ENCODE measurements around the gene CSNK1G1.
"Not testable (repeated sequence)": the region's sequence is repeated elsewhere in the genome, so short reads cannot be mapped to it uniquely, and the experiment has no call there.

Gene CSNK1G1

DNA sequence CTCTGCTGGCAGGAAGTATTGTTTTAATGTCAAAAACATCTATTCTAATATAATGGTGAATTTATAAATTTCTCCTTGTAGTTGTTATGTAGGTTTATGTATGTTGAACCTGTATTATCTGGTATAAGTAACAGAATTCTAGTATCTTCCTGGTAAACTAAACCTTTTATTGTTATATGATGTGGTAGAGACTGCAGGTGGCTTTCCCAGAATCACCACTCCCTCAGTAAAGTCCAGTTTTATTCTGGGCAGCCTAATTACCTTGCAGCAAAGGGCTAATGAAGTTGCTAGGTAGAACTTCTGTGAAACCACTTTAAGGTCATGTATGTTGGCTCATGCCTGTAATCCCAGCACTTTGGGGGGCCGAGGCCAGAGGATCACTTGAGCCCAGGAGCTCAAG is 15.6 kb downstream of the CSNK1G1 start:
- H3K4me3 Mint-ChIP-seq, result no peak overlapping the region
- H3K27me3 Mint-ChIP-seq (ENCODE audit: low read depth), result no peaks in the 10 kb centered on the region
- no peak overlapping the region for H3K27ac Mint-ChIP-seq
- H3K9me3 Mint-ChIP-seq, result no peaks in the 10 kb centered on the region
- H3K36me3 Mint-ChIP-seq (ENCODE audit: low read depth), result peaks cover 23% of the 10 kb centered on the region
- no peak for DNase-seq (ENCODE audit: low spot score)
- peaks cover 48% of the 10 kb centered on the region for H3K4me1 Mint-ChIP-seq (ENCODE audit: low read depth)

- no peak for DNase-seq (ENCODE audit: low spot score)
- H3K27ac Mint-ChIP-seq, result peak overlapping the region; percentile 2
- H3K9me3 Mint-ChIP-seq, result peaks cover 5% of the 10 kb centered on the region
- H3K4me3 Mint-ChIP-seq, result no peak overlapping the region
- no peaks in the 10 kb centered on the region for H3K27me3 Mint-ChIP-seq (ENCODE audit: low read depth)
- peaks cover 46% of the 10 kb centered on the region for H3K4me1 Mint-ChIP-seq (ENCODE audit: low read depth)
- H3K36me3 Mint-ChIP-seq (ENCODE audit: low read depth), result peaks cover 27% of the 10 kb centered on the region
Observed at GRCh38 chr15:64337761-64338160, 18.2 kb downstream of the CSNK1G1 start.

GRCh38 chr15:64333986-64334929 is 21.7 kb downstream of the CSNK1G1 start:
- Mint-ChIP-seq H3K27ac (peak overlapping the region; percentile 73), H3K4me3 (peak overlapping the region; percentile 49), H3K4me1 (ENCODE audit: low read depth) (peaks cover 36% of the 10 kb centered on the region), H3K9me3 (peaks cover 5% of the 10 kb centered on the region), H3K27me3 (ENCODE audit: low read depth) (no peaks in the 10 kb centered on the region), H3K36me3 (ENCODE audit: low read depth) (peaks cover 11% of the 10 kb centered on the region)
- DNase-seq (ENCODE audit: low spot score), result no peak

DNA sequence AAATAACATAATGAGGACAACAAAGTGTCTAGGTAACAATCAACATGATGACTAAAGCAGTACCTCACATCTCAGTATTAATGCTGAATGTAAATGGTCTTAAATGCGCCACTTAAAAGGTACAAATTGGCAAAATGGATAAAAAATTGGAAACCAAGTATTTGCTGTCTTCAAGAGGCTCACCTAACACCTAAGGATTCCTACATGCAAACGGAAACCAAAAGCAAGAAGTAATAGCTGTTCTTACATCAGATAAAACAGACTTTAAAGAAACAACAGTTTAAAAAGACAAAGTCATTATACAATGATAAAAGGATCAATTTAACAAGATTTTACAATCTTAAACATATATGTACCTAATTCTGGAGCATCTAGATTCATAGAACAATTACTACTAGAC is 22.5 kb downstream of the CSNK1G1 start:
- Mint-ChIP-seq H3K4me3 (peak overlapping the region; percentile 49), H3K36me3 (ENCODE audit: low read depth) (peaks cover 11% of the 10 kb centered on the region), H3K9me3 (peaks cover 5% of the 10 kb centered on the region), H3K27ac (peak overlapping the region; percentile 73), H3K27me3 (ENCODE audit: low read depth) (no peaks in the 10 kb centered on the region), H3K4me1 (ENCODE audit: low read depth) (peaks cover 34% of the 10 kb centered on the region)
- DNase-seq (ENCODE audit: low spot score), result no peak

- H3K9me3 Mint-ChIP-seq; H3K27me3 Mint-ChIP-seq (ENCODE audit: low read depth): not testable (repeated sequence)
Observed at GRCh38 chr15:64331668-64332067, 24.3 kb downstream of the CSNK1G1 start.

GRCh38 chr15:64326975-64327374 is 29.0 kb downstream of the CSNK1G1 start:
- not testable (repeated sequence) for H3K27me3 Mint-ChIP-seq (ENCODE audit: low read depth); H3K4me3 Mint-ChIP-seq

More at GRCh38 chr15:64331668-64332067, 24.3 kb downstream of the CSNK1G1 start:
- H3K4me3 Mint-ChIP-seq; H3K27ac Mint-ChIP-seq; DNase-seq (ENCODE audit: low spot score): not testable (repeated sequence)
- peaks cover 11% of the 10 kb centered on the region for H3K36me3 Mint-ChIP-seq (ENCODE audit: low read depth)
- H3K4me1 Mint-ChIP-seq (ENCODE audit: low read depth), result peaks cover 27% of the 10 kb centered on the region

DNA sequence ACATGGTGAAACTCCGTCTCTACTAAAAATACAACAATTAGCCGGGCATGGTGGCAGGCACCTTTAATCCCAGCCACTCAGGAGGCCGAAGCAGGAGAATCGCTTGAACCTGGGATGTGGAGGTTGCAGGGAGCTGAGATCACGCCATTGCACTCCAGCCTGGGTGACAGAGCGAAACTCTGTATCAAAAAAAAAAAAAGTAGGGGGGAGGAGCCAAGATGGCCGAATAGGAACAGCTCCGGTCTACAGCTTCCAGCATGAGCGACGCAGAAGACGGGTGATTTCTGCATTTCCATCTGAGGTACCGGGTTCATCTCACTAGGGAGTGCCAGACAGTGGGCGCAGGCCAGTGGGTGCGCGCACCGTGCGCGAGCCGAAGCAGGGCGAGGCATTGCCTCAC is 29.5 kb downstream of the CSNK1G1 start:
- not testable (repeated sequence) for H3K9me3 Mint-ChIP-seq; H3K4me1 Mint-ChIP-seq (ENCODE audit: low read depth); H3K27ac Mint-ChIP-seq; H3K4me3 Mint-ChIP-seq; H3K36me3 Mint-ChIP-seq (ENCODE audit: low read depth); DNase-seq (ENCODE audit: low spot score); H3K27me3 Mint-ChIP-seq (ENCODE audit: low read depth)

More at GRCh38 chr15:64326975-64327374, 29.0 kb downstream of the CSNK1G1 start:
- H3K36me3 Mint-ChIP-seq (ENCODE audit: low read depth); H3K9me3 Mint-ChIP-seq; DNase-seq (ENCODE audit: low spot score); H3K27ac Mint-ChIP-seq; H3K4me1 Mint-ChIP-seq (ENCODE audit: low read depth): not testable (repeated sequence)

DNA sequence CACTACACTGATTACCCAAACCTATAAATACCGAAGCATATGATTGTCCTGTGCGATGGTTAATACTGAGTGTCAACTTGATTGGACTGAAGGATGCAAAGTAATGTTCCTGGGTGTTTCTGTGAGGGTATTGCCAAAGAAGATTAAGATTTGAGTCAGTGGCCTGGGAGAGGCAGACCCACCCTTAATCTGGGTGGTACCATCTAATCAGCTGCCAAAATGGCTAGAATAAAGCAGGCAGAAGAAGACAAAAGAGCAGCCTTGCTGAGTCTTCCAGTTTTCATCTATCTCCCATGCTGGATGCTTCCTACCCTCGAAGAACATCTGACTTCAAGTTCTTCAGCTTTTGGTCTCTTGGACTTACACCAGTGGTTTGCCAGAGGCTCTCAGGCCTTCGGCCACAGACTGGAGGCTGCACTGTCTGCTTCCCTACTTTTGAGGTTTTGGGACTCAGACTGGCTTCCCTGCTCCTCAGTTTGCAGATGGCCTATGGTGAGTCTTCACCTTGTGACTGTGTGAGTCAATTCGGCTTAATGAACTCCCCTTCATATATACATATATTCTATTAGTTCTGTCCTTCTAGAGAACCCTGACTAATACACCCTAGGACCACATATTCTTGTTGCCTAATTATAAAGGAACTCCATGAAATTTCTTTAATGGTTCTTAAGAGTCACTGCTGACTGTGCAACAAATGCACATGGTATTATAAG is 31.7 kb downstream of the CSNK1G1 start:
- H3K27me3 Mint-ChIP-seq (ENCODE audit: low read depth), result no peaks in the 10 kb centered on the region
- no peaks in the 10 kb centered on the region for H3K9me3 Mint-ChIP-seq
- H3K4me3 Mint-ChIP-seq, result no peak overlapping the region
- no peak for DNase-seq (ENCODE audit: low spot score)
- H3K27ac Mint-ChIP-seq, result no peak overlapping the region
- no peaks in the 10 kb centered on the region for H3K36me3 Mint-ChIP-seq (ENCODE audit: low read depth)
- H3K4me1 Mint-ChIP-seq (ENCODE audit: low read depth), result peaks cover 2% of the 10 kb centered on the region

DNA sequence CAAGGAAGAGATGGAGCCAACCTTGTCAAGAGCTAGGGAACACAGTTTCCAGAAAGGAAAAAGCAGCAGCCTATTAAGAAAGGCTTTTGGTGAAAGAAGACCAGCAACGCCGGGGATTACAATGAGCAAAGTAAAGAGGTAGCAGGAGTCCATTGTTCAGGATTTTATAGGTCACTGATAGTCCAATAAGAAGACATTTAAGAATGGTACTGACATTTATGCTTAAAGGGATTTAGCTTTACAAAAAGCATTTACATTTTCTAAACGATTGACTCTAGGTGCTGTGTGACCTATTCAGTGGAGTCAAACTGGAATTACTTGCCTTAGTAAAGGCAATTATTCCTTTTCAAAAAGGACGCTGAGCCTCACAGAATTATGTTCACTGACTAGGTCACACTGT is 40.8 kb downstream of the CSNK1G1 start:
- Mint-ChIP-seq H3K4me3 (no peak overlapping the region), H3K9me3 (no peaks in the 10 kb centered on the region), H3K27ac (no peak overlapping the region), H3K36me3 (ENCODE audit: low read depth) (peaks cover 6% of the 10 kb centered on the region), H3K4me1 (ENCODE audit: low read depth) (peaks cover 8% of the 10 kb centered on the region), H3K27me3 (ENCODE audit: low read depth) (no peaks in the 10 kb centered on the region)
- no peak for DNase-seq (ENCODE audit: low spot score)

DNA sequence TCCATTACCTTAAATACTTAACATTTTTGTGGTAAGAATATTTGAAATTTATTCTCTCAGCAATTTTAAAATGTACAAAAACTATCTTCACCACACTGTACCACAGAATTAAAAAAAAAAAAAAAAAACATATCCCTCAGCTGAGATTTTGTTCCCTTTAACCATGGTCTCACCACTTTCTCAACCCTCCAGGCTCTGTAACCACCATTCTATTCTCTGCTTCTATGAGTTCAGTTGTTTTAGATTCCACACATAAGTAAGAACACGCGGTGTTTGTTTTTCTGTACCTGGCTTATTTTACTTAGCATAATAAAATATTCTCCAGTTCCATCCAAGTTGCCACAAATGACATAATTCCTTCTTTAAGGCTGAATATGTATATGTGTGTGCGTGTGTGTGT is 41.5 kb downstream of the CSNK1G1 start:
- DNase-seq (ENCODE audit: low spot score), result no peak
- no peaks in the 10 kb centered on the region for H3K9me3 Mint-ChIP-seq
- no peaks in the 10 kb centered on the region for H3K27me3 Mint-ChIP-seq (ENCODE audit: low read depth)
- H3K4me3 Mint-ChIP-seq, result no peak overlapping the region
- H3K27ac Mint-ChIP-seq, result no peak overlapping the region
- H3K4me1 Mint-ChIP-seq (ENCODE audit: low read depth), result peaks cover 7% of the 10 kb centered on the region
- H3K36me3 Mint-ChIP-seq (ENCODE audit: low read depth), result peaks cover 6% of the 10 kb centered on the region

GRCh38 chr15:64311566-64311965 is 44.4 kb downstream of the CSNK1G1 start:
- H3K27me3 Mint-ChIP-seq (ENCODE audit: low read depth), result no peaks in the 10 kb centered on the region
- no peak for DNase-seq (ENCODE audit: low spot score)
- no peaks in the 10 kb centered on the region for H3K9me3 Mint-ChIP-seq
- no peak overlapping the region for H3K4me3 Mint-ChIP-seq
- peaks cover 8% of the 10 kb centered on the region for H3K36me3 Mint-ChIP-seq (ENCODE audit: low read depth)
- peaks cover 7% of the 10 kb centered on the region for H3K4me1 Mint-ChIP-seq (ENCODE audit: low read depth)
- H3K27ac Mint-ChIP-seq, result no peak overlapping the region

GRCh38 chr15:64310036-64310435 is 45.9 kb downstream of the CSNK1G1 start:
- Mint-ChIP-seq H3K36me3 (ENCODE audit: low read depth) (peaks cover 16% of the 10 kb centered on the region), H3K9me3 (no peaks in the 10 kb centered on the region), H3K27ac (no peak overlapping the region), H3K4me3 (no peak overlapping the region), H3K27me3 (ENCODE audit: low read depth) (no peaks in the 10 kb centered on the region), H3K4me1 (ENCODE audit: low read depth) (peaks cover 12% of the 10 kb centered on the region)
- no peak for DNase-seq (ENCODE audit: low spot score)

DNA sequence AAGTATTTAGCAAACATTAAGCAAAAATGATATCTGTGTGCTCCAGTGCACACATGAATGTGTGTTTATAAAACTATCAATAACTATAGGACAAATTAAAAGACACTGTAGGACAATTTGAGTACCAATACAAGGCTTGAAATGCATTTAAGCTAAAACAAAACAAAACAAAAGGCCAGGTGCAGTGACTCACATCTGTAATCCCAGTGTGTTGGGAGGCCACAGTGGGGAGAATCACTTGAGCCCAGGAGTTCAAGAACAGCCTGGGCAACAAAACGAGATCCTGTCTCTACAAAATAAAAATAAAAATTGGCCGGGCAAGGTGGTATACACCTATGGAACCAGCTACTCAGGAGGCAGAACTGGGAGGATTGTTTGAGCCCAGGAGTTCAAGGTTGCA is 50.7 kb downstream of the CSNK1G1 start:
- peaks cover 7% of the 10 kb centered on the region for H3K4me1 Mint-ChIP-seq (ENCODE audit: low read depth)

DNA sequence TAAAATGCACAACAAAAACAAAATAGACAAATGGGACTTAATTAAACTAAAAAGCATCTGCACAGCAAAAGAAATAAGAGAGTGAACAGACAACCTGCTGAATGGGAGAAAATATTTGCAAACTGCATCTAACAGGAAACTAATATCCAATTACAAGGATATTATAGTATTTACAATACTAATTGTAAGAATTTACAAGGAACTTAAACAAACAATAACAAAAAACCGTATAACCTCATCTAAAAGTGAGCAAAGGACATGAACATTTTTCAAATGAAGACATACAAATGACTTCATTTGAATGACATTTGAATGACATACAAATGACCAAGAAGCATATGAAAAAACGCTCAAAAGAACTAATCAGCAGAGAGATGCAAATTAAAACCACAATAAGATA is 66.4 kb downstream of the CSNK1G1 start:
- H3K27me3 Mint-ChIP-seq (ENCODE audit: low read depth), result no peaks in the 10 kb centered on the region
- DNase-seq (ENCODE audit: low spot score), result no peak
- peaks cover 14% of the 10 kb centered on the region for H3K4me1 Mint-ChIP-seq (ENCODE audit: low read depth)
- no peaks in the 10 kb centered on the region for H3K9me3 Mint-ChIP-seq
- H3K4me3 Mint-ChIP-seq, result no peak overlapping the region
- H3K27ac Mint-ChIP-seq, result no peak overlapping the region
- peaks cover 3% of the 10 kb centered on the region for H3K36me3 Mint-ChIP-seq (ENCODE audit: low read depth)

More for the DNA sequence above, 50.7 kb downstream of the CSNK1G1 start:
- no peak overlapping the region for H3K4me3 Mint-ChIP-seq
- H3K27me3 Mint-ChIP-seq (ENCODE audit: low read depth), result no peaks in the 10 kb centered on the region
- H3K9me3 Mint-ChIP-seq, result no peaks in the 10 kb centered on the region
- DNase-seq (ENCODE audit: low spot score), result no peak
- no peak overlapping the region for H3K27ac Mint-ChIP-seq
- H3K36me3 Mint-ChIP-seq (ENCODE audit: low read depth), result peaks cover 22% of the 10 kb centered on the region
